A673 (cell line): ENCODE results near the gene SH3D19.

Experiments used
- CTCF ChIP-seq: fragments of 300-800, 200-600 bp; sonication (generic); conservative IDR thresholded peaks from 2 replicates; pipeline ENCODE4 v1.5.1; 2017; ENCODE audit warnings: low read depth, mild to moderate bottlenecking, antibody characterized with exemption, low read length, moderate library complexity, mixed read lengths
- EZH2 ChIP-seq: fragments of 200-600 bp; sonication (generic); IDR thresholded peaks from 2 replicates; pipeline ENCODE4 v1.6.1; 2017; ENCODE audit warnings: borderline replicate concordance, low read depth, mild to moderate bottlenecking, mixed read lengths, antibody characterized with exemption, low read length; ENCODE audit not compliant: poor library complexity, severe bottlenecking

DNA sequence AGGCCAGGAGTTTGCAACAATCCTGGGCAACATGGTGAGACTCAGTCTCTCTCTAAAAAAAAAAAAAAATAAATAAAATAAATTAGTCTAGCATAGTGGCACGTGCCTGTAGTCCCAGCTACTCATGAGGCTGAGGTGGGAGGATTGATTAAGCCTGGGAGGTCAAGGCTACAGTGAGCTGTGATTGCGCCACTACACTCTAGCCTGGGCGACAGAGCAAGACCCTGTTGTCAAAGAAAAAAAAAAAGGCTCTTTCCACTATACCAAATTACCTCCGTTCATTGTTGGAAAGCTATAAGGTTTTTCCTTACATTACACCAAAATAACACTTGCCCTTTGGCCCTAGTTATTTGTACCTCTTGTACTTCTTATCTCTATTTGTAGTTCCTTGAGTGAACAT, 58.3 kb downstream of the SH3D19 start:
- TF ChIP-seq CTCF (no peak), EZH2 (no peak)
